ENCODE measurements around the gene FERD3L. TPM values are rescaled to one million over a fixed set of nuclear protein-coding genes. Genes with fewer than 3 reads are reported as not detected.

FERD3L gene, protein sequence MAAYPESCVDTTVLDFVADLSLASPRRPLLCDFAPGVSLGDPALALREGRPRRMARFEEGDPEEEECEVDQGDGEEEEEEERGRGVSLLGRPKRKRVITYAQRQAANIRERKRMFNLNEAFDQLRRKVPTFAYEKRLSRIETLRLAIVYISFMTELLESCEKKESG
- not detected in 2 replicates for total RNA-seq

DNA sequence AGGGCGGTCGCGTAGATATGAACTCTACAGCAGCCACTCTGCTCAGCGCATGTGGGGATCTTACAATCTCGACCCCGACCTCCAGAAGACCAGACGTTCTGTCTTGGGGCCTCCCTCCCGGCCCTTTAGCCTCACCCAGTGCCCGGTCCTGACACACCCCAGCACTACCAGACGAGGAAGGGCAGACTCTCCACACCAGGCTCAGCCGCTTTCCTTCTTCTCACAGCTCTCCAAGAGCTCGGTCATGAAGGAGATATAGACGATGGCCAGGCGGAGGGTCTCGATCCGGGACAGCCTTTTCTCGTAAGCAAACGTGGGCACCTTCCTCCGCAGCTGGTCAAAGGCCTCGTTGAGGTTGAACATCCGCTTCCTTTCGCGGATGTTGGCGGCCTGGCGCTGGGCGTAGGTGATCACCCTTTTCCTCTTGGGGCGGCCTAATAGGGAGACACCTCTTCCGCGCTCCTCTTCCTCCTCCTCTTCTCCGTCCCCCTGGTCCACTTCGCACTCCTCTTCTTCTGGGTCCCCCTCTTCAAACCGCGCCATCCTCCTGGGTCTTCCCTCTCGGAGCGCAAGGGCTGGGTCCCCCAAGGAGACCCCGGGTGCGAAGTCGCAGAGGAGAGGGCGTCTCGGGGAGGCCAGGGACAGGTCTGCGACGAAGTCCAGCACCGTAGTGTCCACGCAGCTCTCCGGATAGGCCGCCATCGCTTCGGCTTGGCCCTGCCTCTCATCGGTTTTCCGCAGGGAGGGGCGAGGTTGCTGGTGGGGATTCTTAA lies at the start of gene FERD3L:
Gene FERD3L, minus strand, starts transcription at position 761 of the 773 bp plus-strand sequence. Its CDS starts 59 bp downstream, at position 702.

DNA sequence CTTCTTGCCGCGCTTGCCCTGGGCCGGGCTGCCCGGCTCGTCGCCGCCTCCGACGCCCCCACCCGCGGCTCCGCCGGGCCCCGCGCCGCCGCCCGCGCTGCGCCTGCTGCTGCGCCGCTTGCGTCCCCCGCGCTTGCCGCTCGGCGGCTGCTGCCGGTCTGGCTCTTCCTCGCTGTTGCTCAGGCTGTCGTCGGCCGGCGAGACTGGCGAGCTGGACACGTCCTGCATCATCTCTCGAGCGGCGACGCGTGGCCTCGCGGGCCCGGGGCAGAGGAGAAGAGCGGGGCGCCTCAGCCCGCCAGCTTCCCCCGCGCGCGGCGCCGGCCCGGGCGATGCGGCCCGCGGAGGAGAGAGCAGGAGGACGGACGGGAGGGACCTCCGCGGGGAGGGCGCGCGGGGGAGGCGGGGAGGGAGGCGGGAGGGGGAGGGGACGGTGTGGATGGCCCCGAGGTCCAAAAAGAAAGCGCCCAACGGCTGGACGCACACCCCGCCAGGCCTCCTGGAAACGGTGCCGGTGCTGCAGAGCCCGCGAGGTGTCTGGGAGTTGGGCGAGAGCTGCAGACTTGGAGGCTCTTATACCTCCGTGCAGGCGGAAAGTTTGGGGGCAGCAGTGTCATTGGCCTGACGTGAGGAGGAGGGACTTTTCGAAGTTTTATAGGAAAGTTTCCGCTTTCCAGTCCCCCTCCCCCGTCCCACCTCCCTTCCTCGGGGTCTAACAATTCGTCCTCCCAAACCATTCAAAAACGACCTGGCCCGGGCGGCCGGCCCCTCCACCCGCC lies 27.9 kb downstream of the FERD3L start, which contains the start of gene TWIST1:
Gene TWIST1, minus strand, starts transcription at position 546 of the 779 bp plus-strand sequence. Its CDS starts 315 bp downstream, at position 231.

Other genes starting within 250 kb of the FERD3L start
- 41.0 and 70.1 TPM in 2 replicates for gene TWIST1, start 27.8 kb downstream of the FERD3L start, total RNA-seq

Data from pericardium fibroblast (primary cell).